B cell (primary cell): ENCODE measurements around the gene POLN.

ENCODE experiments used
- EZH2 ChIP-seq: IDR thresholded peaks from 2 replicates; pipeline ENCODE4 v1.6.1; 2012; ENCODE audit warnings: borderline replicate concordance, low read depth, mild to moderate bottlenecking, moderate library complexity, low read length; ENCODE audit not compliant: insufficient read depth, poor library complexity, severe bottlenecking
- TF ChIP-seq, protein P1 (sequence below): fragments of 200-600 bp; IDR thresholded peaks from one replicate; pipeline ENCODE4 v1.8.0; 2022; ENCODE audit warnings: antibody characterized with exemption, mild to moderate bottlenecking

DNA sequence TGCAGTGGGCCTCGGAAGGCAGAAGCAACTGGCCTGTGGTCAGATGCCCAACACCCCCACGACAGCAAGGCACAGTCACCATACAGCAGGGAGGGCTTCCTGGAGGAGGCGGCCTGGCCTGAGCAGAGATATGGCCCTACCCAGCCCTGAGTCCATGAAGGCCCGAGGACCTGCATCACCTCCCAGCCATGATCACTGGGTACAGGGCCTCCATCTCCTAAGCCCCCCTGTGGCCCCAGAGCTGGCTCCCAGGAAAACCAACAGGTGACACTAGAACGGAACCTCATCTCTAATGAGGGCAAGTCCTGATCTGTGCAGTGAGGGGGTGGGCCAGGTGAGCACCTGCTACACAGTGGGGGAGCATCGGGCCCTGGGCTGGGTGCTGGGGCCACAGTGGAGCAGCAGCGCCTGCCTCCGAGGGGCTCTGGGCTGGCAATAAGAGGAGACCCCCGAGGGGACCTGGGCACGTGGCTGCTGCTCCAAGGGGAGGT, 46.2 kb upstream of the POLN start:
- TF ChIP-seq, protein P1, sequence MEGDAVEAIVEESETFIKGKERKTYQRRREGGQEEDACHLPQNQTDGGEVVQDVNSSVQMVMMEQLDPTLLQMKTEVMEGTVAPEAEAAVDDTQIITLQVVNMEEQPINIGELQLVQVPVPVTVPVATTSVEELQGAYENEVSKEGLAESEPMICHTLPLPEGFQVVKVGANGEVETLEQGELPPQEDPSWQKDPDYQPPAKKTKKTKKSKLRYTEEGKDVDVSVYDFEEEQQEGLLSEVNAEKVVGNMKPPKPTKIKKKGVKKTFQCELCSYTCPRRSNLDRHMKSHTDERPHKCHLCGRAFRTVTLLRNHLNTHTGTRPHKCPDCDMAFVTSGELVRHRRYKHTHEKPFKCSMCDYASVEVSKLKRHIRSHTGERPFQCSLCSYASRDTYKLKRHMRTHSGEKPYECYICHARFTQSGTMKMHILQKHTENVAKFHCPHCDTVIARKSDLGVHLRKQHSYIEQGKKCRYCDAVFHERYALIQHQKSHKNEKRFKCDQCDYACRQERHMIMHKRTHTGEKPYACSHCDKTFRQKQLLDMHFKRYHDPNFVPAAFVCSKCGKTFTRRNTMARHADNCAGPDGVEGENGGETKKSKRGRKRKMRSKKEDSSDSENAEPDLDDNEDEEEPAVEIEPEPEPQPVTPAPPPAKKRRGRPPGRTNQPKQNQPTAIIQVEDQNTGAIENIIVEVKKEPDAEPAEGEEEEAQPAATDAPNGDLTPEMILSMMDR: no peak
- TF ChIP-seq EZH2: no peak
